ENCODE results near the gene PSME1. TPM values are rescaled to one million over a fixed set of nuclear protein-coding genes. Genes with fewer than 3 reads are reported as not detected.

Gene PSME1
- total RNA-seq, 1 donor, result 111 TPM

DNA sequence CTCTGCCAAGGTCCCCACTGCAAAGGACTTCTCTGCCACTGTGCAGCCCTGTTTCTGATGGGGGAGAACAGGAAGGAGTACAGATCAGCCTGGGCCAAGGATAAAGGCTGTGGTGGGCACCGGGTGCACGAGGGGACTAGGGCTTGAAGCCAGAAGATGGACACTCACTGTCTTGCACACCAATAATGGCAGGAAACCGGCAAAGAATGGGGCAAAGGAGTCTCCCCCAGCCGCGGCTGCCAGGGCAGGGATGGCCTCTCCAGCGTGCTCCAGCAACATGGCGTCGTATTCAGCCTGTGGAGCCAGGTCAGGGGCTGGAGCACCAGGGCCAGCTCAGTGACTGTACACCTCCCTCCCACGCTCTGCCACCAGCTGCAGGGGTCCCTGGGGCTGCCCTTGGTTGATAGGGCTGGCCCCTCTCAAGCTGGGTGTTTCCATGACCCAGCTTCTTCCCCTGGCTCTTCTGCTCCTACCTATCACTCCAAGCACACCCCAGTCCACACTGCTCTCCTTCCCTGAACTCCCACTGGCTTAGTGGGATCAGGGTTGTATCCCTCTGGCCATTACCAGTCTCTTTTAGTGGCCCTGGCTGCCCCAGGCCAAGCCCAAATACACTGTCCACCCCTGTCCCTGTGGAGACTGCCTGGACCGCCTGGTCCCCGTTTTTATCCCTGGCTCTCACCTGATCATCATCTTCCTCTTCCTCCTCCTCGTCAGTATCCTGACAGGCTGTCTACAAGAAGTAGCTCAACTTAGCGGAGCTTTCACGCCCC lies 46.3 kb downstream of the PSME1 start:
- DNase-seq (ENCODE audit: insufficient read length, low spot score, missing footprints), result peak; percentile 74
- no peaks in the 10 kb centered on the region for H3K27me3 ChIP-seq (ENCODE audit: insufficient read depth, low read length)
- H3K4me2 ChIP-seq (ENCODE audit: insufficient read depth, low read length), result no peak overlapping the region
- peaks cover 80% of the 10 kb centered on the region for H3K36me3 ChIP-seq (ENCODE audit: insufficient read depth, low read length)
- H3K4me1 ChIP-seq (ENCODE audit: insufficient read depth, low read length), result peaks cover 7% of the 10 kb centered on the region
- H3K79me2 ChIP-seq (ENCODE audit: insufficient read depth, low read length), result peaks cover 14% of the 10 kb centered on the region
- peaks cover 4% of the 10 kb centered on the region for H4K20me1 ChIP-seq (ENCODE audit: insufficient read depth, low read length)
- no peak overlapping the region for H2AFZ ChIP-seq (ENCODE audit: low read length)
- TF ChIP-seq, protein P1, sequence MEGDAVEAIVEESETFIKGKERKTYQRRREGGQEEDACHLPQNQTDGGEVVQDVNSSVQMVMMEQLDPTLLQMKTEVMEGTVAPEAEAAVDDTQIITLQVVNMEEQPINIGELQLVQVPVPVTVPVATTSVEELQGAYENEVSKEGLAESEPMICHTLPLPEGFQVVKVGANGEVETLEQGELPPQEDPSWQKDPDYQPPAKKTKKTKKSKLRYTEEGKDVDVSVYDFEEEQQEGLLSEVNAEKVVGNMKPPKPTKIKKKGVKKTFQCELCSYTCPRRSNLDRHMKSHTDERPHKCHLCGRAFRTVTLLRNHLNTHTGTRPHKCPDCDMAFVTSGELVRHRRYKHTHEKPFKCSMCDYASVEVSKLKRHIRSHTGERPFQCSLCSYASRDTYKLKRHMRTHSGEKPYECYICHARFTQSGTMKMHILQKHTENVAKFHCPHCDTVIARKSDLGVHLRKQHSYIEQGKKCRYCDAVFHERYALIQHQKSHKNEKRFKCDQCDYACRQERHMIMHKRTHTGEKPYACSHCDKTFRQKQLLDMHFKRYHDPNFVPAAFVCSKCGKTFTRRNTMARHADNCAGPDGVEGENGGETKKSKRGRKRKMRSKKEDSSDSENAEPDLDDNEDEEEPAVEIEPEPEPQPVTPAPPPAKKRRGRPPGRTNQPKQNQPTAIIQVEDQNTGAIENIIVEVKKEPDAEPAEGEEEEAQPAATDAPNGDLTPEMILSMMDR (IDR thresholded peaks at IDR 0.05; ENCODE audit: extremely low read depth, low read depth, low read length), result no peak
- H3K4me3 ChIP-seq (ENCODE audit: insufficient read depth, low read length), result no peak overlapping the region
- no peaks in the 10 kb centered on the region for H3K9me3 ChIP-seq (ENCODE audit: low read depth, low read length)
- H3K27ac ChIP-seq (ENCODE audit: low read depth, low read length), result no peak overlapping the region

DNA sequence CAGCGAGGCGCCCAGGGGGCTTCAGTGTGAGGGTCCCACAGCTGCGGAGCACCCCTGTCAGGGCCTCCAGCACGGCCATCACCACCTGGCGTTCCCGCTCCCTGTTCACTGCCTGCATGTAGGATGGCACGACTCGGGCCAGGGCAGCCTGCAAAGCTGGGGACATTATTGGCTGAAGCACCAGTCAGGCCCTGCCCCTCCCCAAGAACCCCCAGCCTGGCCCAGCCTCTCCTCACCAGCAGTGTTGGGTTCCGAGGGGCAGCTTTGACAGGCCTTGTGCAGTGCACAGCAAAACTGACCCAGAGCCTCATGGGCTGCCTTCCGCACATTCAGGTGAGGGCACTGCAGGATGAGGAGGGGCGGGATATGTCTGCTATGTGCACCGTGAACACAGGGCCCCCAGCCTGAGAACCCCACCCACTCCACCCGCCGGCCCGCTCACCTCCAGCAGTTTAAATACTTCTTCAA lies 47.1 kb downstream of the PSME1 start:
- TF ChIP-seq, protein P1 (IDR thresholded peaks at IDR 0.05; ENCODE audit: extremely low read depth, low read depth, low read length), result no peak
- Histone ChIP-seq H2AFZ (ENCODE audit: low read length) (no peak overlapping the region), H3K4me3 (ENCODE audit: insufficient read depth, low read length) (no peak overlapping the region), H3K9me3 (ENCODE audit: low read depth, low read length) (no peaks in the 10 kb centered on the region), H3K36me3 (ENCODE audit: insufficient read depth, low read length) (peaks cover 77% of the 10 kb centered on the region), H3K4me2 (ENCODE audit: insufficient read depth, low read length) (no peak overlapping the region), H3K79me2 (ENCODE audit: insufficient read depth, low read length) (peaks cover 21% of the 10 kb centered on the region), H3K27ac (ENCODE audit: low read depth, low read length) (no peak overlapping the region), H3K27me3 (ENCODE audit: insufficient read depth, low read length) (no peaks in the 10 kb centered on the region), H3K4me1 (ENCODE audit: insufficient read depth, low read length) (peaks cover 14% of the 10 kb centered on the region), H4K20me1 (ENCODE audit: insufficient read depth, low read length) (peaks cover 4% of the 10 kb centered on the region)
- no peak for DNase-seq (ENCODE audit: insufficient read length, low spot score, missing footprints)

DNA sequence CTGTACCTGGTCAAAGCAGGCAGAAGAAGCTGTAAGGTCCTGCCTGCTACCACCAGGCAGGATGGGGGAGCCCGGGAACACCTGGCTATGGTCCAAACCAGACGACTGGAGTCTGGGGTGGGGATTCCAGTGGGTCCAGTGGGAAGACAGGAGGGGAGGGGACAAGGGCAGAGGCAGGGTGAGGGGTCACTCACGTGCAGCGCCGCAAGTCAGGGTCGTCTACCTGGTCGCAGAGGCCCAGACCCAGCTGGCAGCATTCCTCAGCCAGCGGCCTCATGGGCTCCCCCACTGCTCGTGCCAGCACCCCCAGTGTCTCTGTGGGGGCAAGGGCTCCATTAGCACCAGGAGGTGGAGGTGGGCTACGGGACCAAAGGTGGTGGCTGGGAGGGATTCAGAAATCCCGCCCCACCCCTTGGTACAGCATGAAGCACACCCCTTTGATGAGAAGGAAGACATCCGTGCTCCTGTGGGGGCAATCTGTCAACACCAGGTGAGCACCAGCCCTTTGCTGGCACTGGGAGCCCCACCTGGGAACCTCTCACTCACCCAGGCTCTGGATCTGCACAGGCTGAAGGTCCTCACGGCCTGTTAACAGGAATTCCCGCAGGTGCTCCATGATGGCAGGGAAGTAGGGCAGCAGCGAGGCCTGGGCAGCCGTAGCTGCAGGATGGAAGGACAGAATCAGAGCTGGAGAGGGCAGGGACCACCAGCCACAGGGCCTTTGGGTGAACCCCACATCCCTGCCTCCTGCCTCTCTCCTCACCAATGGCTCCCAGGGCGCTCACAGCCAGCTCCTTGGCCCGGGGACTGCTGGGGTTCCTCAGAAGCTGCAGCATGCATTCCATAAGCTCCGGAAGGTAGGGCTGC lies 48.3 kb downstream of the PSME1 start:
- H2AFZ ChIP-seq (ENCODE audit: low read length), result no peak overlapping the region
- peaks cover 66% of the 10 kb centered on the region for H3K36me3 ChIP-seq (ENCODE audit: insufficient read depth, low read length)

More for the DNA sequence above, 48.3 kb downstream of the PSME1 start:
- Histone ChIP-seq H4K20me1 (ENCODE audit: insufficient read depth, low read length) (peaks cover 4% of the 10 kb centered on the region), H3K4me2 (ENCODE audit: insufficient read depth, low read length) (no peak overlapping the region), H3K9me3 (ENCODE audit: low read depth, low read length) (no peaks in the 10 kb centered on the region), H3K4me1 (ENCODE audit: insufficient read depth, low read length) (peaks cover 18% of the 10 kb centered on the region), H3K4me3 (ENCODE audit: insufficient read depth, low read length) (no peak overlapping the region), H3K27ac (ENCODE audit: low read depth, low read length) (no peak overlapping the region), H3K79me2 (ENCODE audit: insufficient read depth, low read length) (peaks cover 25% of the 10 kb centered on the region), H3K27me3 (ENCODE audit: insufficient read depth, low read length) (no peaks in the 10 kb centered on the region)
- TF ChIP-seq, protein P1 (IDR thresholded peaks at IDR 0.05; ENCODE audit: extremely low read depth, low read depth, low read length), result no peak
- DNase-seq (ENCODE audit: insufficient read length, low spot score, missing footprints), result no peak
